K562 (cell line): ENCODE data around the gene GALNT15. TPM values are rescaled to one million over a fixed set of nuclear protein-coding genes. Genes with fewer than 3 reads are reported as not detected.

Experiments used
- BRD4 ChIP-seq: fragments of 200-600 bp; sonication (generic); IDR thresholded peaks from 2 replicates; pipeline ENCODE4 v1.6.1; 2017; ENCODE audit warnings: inconsistent platforms
- DNMT1 ChIP-seq: fragments of 450-650 bp; IDR thresholded peaks from 2 replicates; pipeline ENCODE4 v1.6.1; 2016; ENCODE audit warnings: antibody characterized with exemption, mild to moderate bottlenecking
- FOXP4 ChIP-seq: sonication (generic); formaldehyde crosslinking; IDR thresholded peaks from 2 replicates; pipeline ENCODE4 v1.8.0; 2022; ENCODE audit warnings: mild to moderate bottlenecking, missing genetic modification reagents, borderline replicate concordance
- HDAC1 ChIP-seq, 2 experiments: fragments of 450-650 bp; IDR thresholded peaks; 2 replicates each; pipeline ENCODE4 v1.6.1; 2016 to 2017; ENCODE audit warnings: inconsistent platforms in 1 of 2, mild to moderate bottlenecking in 1 of 2, moderate library complexity in 1 of 2
- HDAC6 ChIP-seq: IDR thresholded peaks from 2 replicates; pipeline ENCODE4 v1.6.1; 2012; ENCODE audit warnings: low read depth, mild to moderate bottlenecking, control low read depth, inconsistent platforms, low read length, moderate library complexity
- HES1 ChIP-seq: fragments of 450-650 bp; IDR thresholded peaks from 2 replicates; pipeline ENCODE4 v1.6.1; 2016; ENCODE audit warnings: low read depth, mild to moderate bottlenecking, moderate library complexity
- HLTF ChIP-seq: fragments of 450-650 bp; IDR thresholded peaks from 2 replicates; pipeline ENCODE4 v1.6.1; 2016
- MNT ChIP-seq, 2 experiments: fragments of 450-650 bp; conservative IDR thresholded peaks; 2 replicates each; pipeline ENCODE4 v1.6.1; 2017; ENCODE audit warnings: mild to moderate bottlenecking in 2 of 2, moderate library complexity in 2 of 2
- PHB2 ChIP-seq: fragments of 450-650 bp; IDR thresholded peaks from 2 replicates; pipeline ENCODE4 v1.6.1; 2017; ENCODE audit warnings: low read depth
- PRDM10 ChIP-seq: fragments of 450-650 bp; IDR thresholded peaks from 2 replicates; pipeline ENCODE4 v1.6.1; 2018; ENCODE audit not compliant: partially characterized antibody
- RBM39 ChIP-seq: fragments of 200-400 bp; formaldehyde crosslinking; optimal IDR thresholded peaks from 2 replicates; pipeline ENCODE3; 2018; ENCODE audit warnings: low read depth, low read length
- RFX7 ChIP-seq: fragments of 250-450 bp; sonication (Bioruptor Pico); IDR thresholded peaks from 2 replicates; pipeline ENCODE4 v1.5.1; 2021; ENCODE audit warnings: mild to moderate bottlenecking
- SFPQ ChIP-seq: fragments of 200-400 bp; formaldehyde crosslinking; IDR thresholded peaks from 2 replicates; pipeline ENCODE4 v1.6.1; 2017; ENCODE audit warnings: mild to moderate bottlenecking, low read depth, low read length, moderate library complexity
- ZNF75A ChIP-seq: fragments of 450-650 bp; formaldehyde crosslinking; IDR thresholded peaks from 2 replicates; pipeline ENCODE4 v1.4.0; 2020; ENCODE audit warnings: mild to moderate bottlenecking
- ZNF764 ChIP-seq: fragments of 250-450 bp; sonication (Bioruptor Pico); IDR thresholded peaks from 2 replicates; pipeline ENCODE4 v1.4.0; 2020; ENCODE audit warnings: low read depth, mild to moderate bottlenecking, moderate library complexity
- polyA plus RNA-seq, 8 experiments: library from polyadenylated mRNA; depleted of rRNA in 4 of 8; stranded (reverse) in 5 of 8; unstranded in 3 of 8; fragments of >200 nt; fragmentation: Nextera tagmentation in 2 of 8; fragmentation: Illumina TruSeq in 1 of 8; extraction: Ambion mirVana in 2 of 8; extraction: Trizol in 1 of 8; gene quantifications; 2 replicates each; pipeline versions ENCODE4 v1.2.1 to v1.2.3, GENCODE V29; 2011 to 2014; ENCODE audit warnings: inconsistent platforms in 1 of 8, missing spikeins in 1 of 8
- total RNA-seq, 7 experiments: library from RNA; depleted of rRNA in 6 of 7; stranded (reverse); fragments of >200 nt in 6 of 7; fragmentation: Illumina TruSeq in 2 of 7; extraction: Trizol in 2 of 7; gene quantifications; 2 replicates each; pipeline versions ENCODE4 v1.2.1 to v1.2.3, GENCODE V29; 2011 to 2021; ENCODE audit warnings: low replicate concordance in 1 of 7

Gene GALNT15
- total and polyA plus RNA-seq, 9 of the 15 experiments (the other 6 are each of a cell fraction or from before 2014, with no cell fraction given) = not detected

GRCh38 chr3:16264708-16265454 is 90.4 kb downstream of the GALNT15 start, which contains the start of the genes DPH3 and OXNAD1 (continued):
- TF ChIP-seq PHB2 (no peak), RFX7 (no peak), DNMT1 (no peak), SFPQ (no peak), HDAC6 (no peak), ZNF75A (CRISPR knock-in tag) (0 out of 2 replicates have a peak, but pooled peaks have one; percentile 32), HLTF (no peak), HDAC1 (IDR thresholded peaks at IDR 0.05) (no peak; a peak in 2 of 4 replicates), BRD4 (no peak), RBM39 (no peak), HES1 (no peak), PRDM10 (peak; percentile 99), MNT (conservative IDR thresholded peaks at IDR 0.05) (peak; percentile 91 to 95), ZNF764 (CRISPR knock-in tag) (no peak), FOXP4 (CRISPR knock-in tag) (0 out of 2 replicates have a peak, but pooled peaks have one; percentile 24)
